ENCODE results near the gene EML6.

GRCh38 chr2:54675738-54676137, 47.7 kb upstream of the EML6 start:
- TF ChIP-seq CTCF (IDR thresholded peaks at IDR 0.05) (no peak), POLR2A (IDR thresholded peaks at IDR 0.05) (no peak)
